Measurements from ENCODE around the gene NDUFS5. TPM values are rescaled to one million over a fixed set of nuclear protein-coding genes. Genes with fewer than 3 reads are reported as not detected.

NDUFS5 gene
- polyA plus RNA-seq, 1 donor (not counting 4 experiments of a cell fraction or from before 2014, with no cell fraction given): 977 TPM

DNA sequence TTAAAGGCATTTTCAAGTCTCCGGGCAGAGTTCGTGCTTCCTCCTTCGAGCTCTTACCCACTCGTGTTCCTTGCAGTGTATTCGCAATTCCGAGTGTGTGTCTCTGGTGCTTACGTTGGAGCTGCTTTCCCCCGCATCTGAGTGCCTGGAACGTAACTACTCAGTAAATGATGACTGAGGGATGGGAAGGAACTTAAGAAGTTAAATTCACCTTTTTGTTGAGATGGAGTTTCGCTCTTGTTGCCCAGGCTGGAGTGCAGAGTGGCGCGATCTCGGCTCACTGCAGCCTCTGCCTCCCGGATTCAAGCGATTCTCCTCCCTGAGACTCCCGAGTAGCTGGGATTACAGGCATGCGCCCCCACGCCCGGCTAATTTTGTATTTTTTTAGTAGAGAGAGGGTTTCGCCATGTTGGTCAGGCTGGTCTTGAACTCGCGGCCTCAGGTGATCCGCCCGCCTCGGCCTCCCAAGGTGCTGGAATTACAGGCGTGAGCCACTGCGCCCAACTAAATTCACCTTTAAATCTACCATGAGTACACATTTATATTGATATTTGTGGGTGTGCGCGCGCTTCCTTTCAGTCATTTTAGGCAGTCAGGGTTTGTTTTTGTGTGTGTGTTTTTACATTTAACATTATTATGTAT, 837 bp downstream of the NDUFS5 start:
- no peaks in the 10 kb centered on the region for H3K9me3 ChIP-seq (ENCODE audit: control insufficient read depth, low read depth, low read length)
- peaks cover 5 to 8% of the 10 kb centered on the region in 2 experiments for H3K36me3 ChIP-seq (ENCODE audit: control insufficient read depth in 2 of 2, extremely low read depth in 1 of 2, insufficient read depth in 2 of 2, low read length in 2 of 2)
- peak overlapping the region; percentile 98 for H3K9ac ChIP-seq (ENCODE audit: control insufficient read depth, extremely low read depth, insufficient read depth, low read length)
- TF ChIP-seq EZH2 (IDR thresholded peaks at IDR 0.05; ENCODE audit: low read length): no peak
- TF ChIP-seq, protein P1, sequence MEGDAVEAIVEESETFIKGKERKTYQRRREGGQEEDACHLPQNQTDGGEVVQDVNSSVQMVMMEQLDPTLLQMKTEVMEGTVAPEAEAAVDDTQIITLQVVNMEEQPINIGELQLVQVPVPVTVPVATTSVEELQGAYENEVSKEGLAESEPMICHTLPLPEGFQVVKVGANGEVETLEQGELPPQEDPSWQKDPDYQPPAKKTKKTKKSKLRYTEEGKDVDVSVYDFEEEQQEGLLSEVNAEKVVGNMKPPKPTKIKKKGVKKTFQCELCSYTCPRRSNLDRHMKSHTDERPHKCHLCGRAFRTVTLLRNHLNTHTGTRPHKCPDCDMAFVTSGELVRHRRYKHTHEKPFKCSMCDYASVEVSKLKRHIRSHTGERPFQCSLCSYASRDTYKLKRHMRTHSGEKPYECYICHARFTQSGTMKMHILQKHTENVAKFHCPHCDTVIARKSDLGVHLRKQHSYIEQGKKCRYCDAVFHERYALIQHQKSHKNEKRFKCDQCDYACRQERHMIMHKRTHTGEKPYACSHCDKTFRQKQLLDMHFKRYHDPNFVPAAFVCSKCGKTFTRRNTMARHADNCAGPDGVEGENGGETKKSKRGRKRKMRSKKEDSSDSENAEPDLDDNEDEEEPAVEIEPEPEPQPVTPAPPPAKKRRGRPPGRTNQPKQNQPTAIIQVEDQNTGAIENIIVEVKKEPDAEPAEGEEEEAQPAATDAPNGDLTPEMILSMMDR (optimal IDR thresholded peaks at IDR 0.05 in 1 of 3, IDR thresholded peaks at IDR 0.05 in 1 of 3, conservative IDR thresholded peaks at IDR 0.05 in 1 of 3; ENCODE audit: extremely low read depth in 1 of 3, insufficient read depth in 2 of 3, low read length in 3 of 3): no peak
- H3K9me1 ChIP-seq (ENCODE audit: control insufficient read depth, extremely low read depth, insufficient read depth, low read length): no peaks in the 10 kb centered on the region
- no peaks in the 10 kb centered on the region for H3K27me3 ChIP-seq (ENCODE audit: control insufficient read depth, extremely low read depth, insufficient read depth, low read length)
- H2AFZ ChIP-seq (ENCODE audit: control insufficient read depth, low read length): peak overlapping the region; percentile 93
- DNase-seq (ENCODE audit: low read depth, low spot score) (no peak), FAIRE-seq (no peak)
- dilution Hi-C loops (cut with MboI; ENCODE audit: extremely low pct_ligation_motif_present, low sequenced_read_pairs): no loop called here
- peaks cover 48% of the 10 kb centered on the region for H3K79me2 ChIP-seq (ENCODE audit: control insufficient read depth, insufficient read depth, low read length)
- H3K4me1 ChIP-seq (ENCODE audit: control insufficient read depth, extremely low read depth, insufficient read depth, low read length): peaks cover 9% of the 10 kb centered on the region
- no peaks in the 10 kb centered on the region for H4K20me1 ChIP-seq (ENCODE audit: control insufficient read depth, extremely low read depth, insufficient read depth, low read length)
- H3K27ac ChIP-seq (ENCODE audit: control insufficient read depth, insufficient read depth, low read length): peak overlapping the region; percentile 98
- peak overlapping the region; percentile 65 to 84 (median 71) for H3K4me3 ChIP-seq (ENCODE audit: control insufficient read depth in 2 of 3, extremely low read depth in 1 of 3, insufficient read depth in 2 of 3, low read depth in 1 of 3, low read length in 3 of 3)
- H3K4me2 ChIP-seq (ENCODE audit: control insufficient read depth, extremely low read depth, insufficient read depth, low read depth, low read length): peak overlapping the region; percentile 59

DNA sequence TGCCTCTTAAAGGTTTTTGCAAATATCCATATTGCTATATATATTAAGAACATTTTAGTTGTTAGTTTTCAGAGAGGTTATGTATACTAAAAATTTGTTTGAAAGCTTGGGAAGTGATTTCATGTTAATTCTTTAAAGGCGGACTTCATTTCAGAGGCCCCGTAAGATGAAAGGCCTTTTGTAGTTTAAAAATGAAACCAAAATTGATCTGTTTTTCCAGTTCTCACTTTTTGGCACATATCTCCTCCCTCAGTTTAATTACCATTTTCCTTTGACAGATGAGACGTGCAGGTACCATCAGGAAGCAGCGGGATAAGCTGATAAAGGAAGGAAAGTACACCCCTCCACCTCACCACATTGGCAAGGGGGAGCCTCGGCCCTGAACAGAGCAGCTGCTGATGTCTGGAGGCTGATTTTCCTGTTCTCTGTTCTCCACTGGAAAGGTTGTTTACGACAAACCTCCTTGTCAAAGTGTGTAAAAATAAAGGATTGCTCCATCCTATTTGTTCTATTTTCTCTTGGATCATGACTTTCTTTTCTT, 8.0 kb downstream of the NDUFS5 start:
- Histone ChIP-seq H2AFZ (ENCODE audit: control insufficient read depth, low read length) (no peak overlapping the region), H4K20me1 (ENCODE audit: control insufficient read depth, extremely low read depth, insufficient read depth, low read length) (no peaks in the 10 kb centered on the region), H3K9me3 (ENCODE audit: control insufficient read depth, low read depth, low read length) (no peaks in the 10 kb centered on the region), H3K27me3 (ENCODE audit: control insufficient read depth, extremely low read depth, insufficient read depth, low read length) (no peaks in the 10 kb centered on the region), H3K4me2 (ENCODE audit: control insufficient read depth, extremely low read depth, insufficient read depth, low read depth, low read length) (no peak overlapping the region), H3K9ac (ENCODE audit: control insufficient read depth, extremely low read depth, insufficient read depth, low read length) (no peak overlapping the region), H3K79me2 (ENCODE audit: control insufficient read depth, insufficient read depth, low read length) (peaks cover 33% of the 10 kb centered on the region), H3K4me3 (ENCODE audit: control insufficient read depth in 2 of 3, extremely low read depth in 1 of 3, insufficient read depth in 2 of 3, low read depth in 1 of 3, low read length in 3 of 3) (no peak overlapping the region), H3K9me1 (ENCODE audit: control insufficient read depth, extremely low read depth, insufficient read depth, low read length) (no peaks in the 10 kb centered on the region), H3K36me3 (ENCODE audit: control insufficient read depth in 2 of 2, extremely low read depth in 1 of 2, insufficient read depth in 2 of 2, low read length in 2 of 2) (peaks cover 16 to 18% of the 10 kb centered on the region in 2 experiments), H3K4me1 (ENCODE audit: control insufficient read depth, extremely low read depth, insufficient read depth, low read length) (no peaks in the 10 kb centered on the region), H3K27ac (ENCODE audit: control insufficient read depth, insufficient read depth, low read length) (no peak overlapping the region)
- no peak for TF ChIP-seq EZH2 (IDR thresholded peaks at IDR 0.05; ENCODE audit: low read length)
- TF ChIP-seq, protein P1 (optimal IDR thresholded peaks at IDR 0.05 in 1 of 3, IDR thresholded peaks at IDR 0.05 in 1 of 3, conservative IDR thresholded peaks at IDR 0.05 in 1 of 3; ENCODE audit: extremely low read depth in 1 of 3, insufficient read depth in 2 of 3, low read length in 3 of 3): no peak
- DNase-seq (ENCODE audit: low read depth, low spot score) (no peak), FAIRE-seq (no peak)
- dilution Hi-C loops (cut with MboI; ENCODE audit: extremely low pct_ligation_motif_present, low sequenced_read_pairs): no loop called here
